HepG2 (cell line): ENCODE data around the gene IQSEC1. TPM values are rescaled to one million over a fixed set of nuclear protein-coding genes. Genes with fewer than 3 reads are reported as not detected.
A peak's percentile ranks its signal among the peaks of the same experiment; 100 is the strongest.

Experiments
- AHR ChIP-seq: IDR thresholded peaks from 2 replicates; pipeline ENCODE4 v1.6.1; 2018; ENCODE audit warnings: missing genetic modification reagents, missing compliant biosample characterization
- CBX2 ChIP-seq, 2 experiments: fragments of 200-600 bp in 1 of 2; sonication (generic); formaldehyde crosslinking in 1 of 2; IDR thresholded peaks; 2 replicates each; pipeline versions ENCODE4 v1.7.0 to v1.8.1; 2018 to 2022; ENCODE audit warnings: low read depth in 2 of 2, low read length in 1 of 2, mild to moderate bottlenecking in 1 of 2, missing genetic modification reagents in 1 of 2
- HNF1B ChIP-seq: sonication (generic); formaldehyde crosslinking; IDR thresholded peaks from 2 replicates; pipeline ENCODE4 v1.5.1; 2020; ENCODE audit warnings: mild to moderate bottlenecking, moderate library complexity, missing genetic modification reagents
- HNRNPL ChIP-seq: fragments of 200-400 bp; formaldehyde crosslinking; IDR thresholded peaks from 2 replicates; pipeline ENCODE4 v1.6.1; 2017; ENCODE audit warnings: mild to moderate bottlenecking, low read depth, low read length
- KIAA2018 ChIP-seq: sonication (generic); formaldehyde crosslinking; IDR thresholded peaks from 2 replicates; pipeline ENCODE4 v1.5.0; 2020; ENCODE audit warnings: mild to moderate bottlenecking, missing genetic modification reagents, borderline replicate concordance
- NR2F6 ChIP-seq, 2 experiments: IDR thresholded peaks; 2 replicates each; pipeline ENCODE4 v1.6.1; 2016; ENCODE audit warnings: antibody characterized with exemption in 1 of 2, mild to moderate bottlenecking in 1 of 2
- ZFY ChIP-seq: sonication (generic); formaldehyde crosslinking; IDR thresholded peaks from 2 replicates; pipeline ENCODE4 v1.4.0; 2020; ENCODE audit warnings: missing genetic modification reagents
- ZNF17 ChIP-seq: sonication (generic); formaldehyde crosslinking; IDR thresholded peaks from 2 replicates; pipeline ENCODE4 v1.5.0; 2020; ENCODE audit warnings: mild to moderate bottlenecking, missing genetic modification reagents
- ZNF569 ChIP-seq: sonication (generic); formaldehyde crosslinking; IDR thresholded peaks from 2 replicates; pipeline ENCODE4 v1.5.0; 2020; ENCODE audit warnings: mild to moderate bottlenecking, missing genetic modification reagents, moderate library complexity, borderline replicate concordance
- ZNF687 ChIP-seq: sonication (generic); formaldehyde crosslinking; IDR thresholded peaks from 2 replicates; pipeline ENCODE4 v1.5.1; 2020; ENCODE audit warnings: mild to moderate bottlenecking, missing genetic modification reagents, moderate library complexity
- polyA plus RNA-seq, 8 experiments: library from polyadenylated mRNA; depleted of rRNA in 3 of 8; stranded (reverse) in 7 of 8; unstranded in 1 of 8; fragments of >200 nt; fragmentation: Illumina TruSeq in 4 of 8; extraction: Trizol in 4 of 8; gene quantifications; 2 replicates each; pipeline versions ENCODE4 v1.2.1 to v1.2.3, GENCODE V29; 2011 to 2016; ENCODE audit warnings: low read depth in 4 of 8, missing spikeins in 1 of 8, mixed read lengths in 1 of 8; ENCODE audit not compliant: insufficient read depth in 1 of 8
- total RNA-seq, 5 experiments: library from RNA; depleted of rRNA; stranded (reverse); fragments of >200 nt; fragmentation: Illumina TruSeq; extraction: Trizol; gene quantifications; 2 replicates each; pipeline ENCODE4 v1.2.3, GENCODE V29; 2016; ENCODE audit warnings: low read depth in 1 of 5
- TF ChIP-seq, protein P1 (sequence below): IDR thresholded peaks from 2 replicates; pipeline ENCODE4 v1.6.1; 2016; ENCODE audit warnings: mild to moderate bottlenecking

Gene IQSEC1
- total and polyA plus RNA-seq, 2 of the 13 experiments (the other 11 are each of a cell fraction or from before 2014, with no cell fraction given): 17.4 to 20.2 TPM

DNA sequence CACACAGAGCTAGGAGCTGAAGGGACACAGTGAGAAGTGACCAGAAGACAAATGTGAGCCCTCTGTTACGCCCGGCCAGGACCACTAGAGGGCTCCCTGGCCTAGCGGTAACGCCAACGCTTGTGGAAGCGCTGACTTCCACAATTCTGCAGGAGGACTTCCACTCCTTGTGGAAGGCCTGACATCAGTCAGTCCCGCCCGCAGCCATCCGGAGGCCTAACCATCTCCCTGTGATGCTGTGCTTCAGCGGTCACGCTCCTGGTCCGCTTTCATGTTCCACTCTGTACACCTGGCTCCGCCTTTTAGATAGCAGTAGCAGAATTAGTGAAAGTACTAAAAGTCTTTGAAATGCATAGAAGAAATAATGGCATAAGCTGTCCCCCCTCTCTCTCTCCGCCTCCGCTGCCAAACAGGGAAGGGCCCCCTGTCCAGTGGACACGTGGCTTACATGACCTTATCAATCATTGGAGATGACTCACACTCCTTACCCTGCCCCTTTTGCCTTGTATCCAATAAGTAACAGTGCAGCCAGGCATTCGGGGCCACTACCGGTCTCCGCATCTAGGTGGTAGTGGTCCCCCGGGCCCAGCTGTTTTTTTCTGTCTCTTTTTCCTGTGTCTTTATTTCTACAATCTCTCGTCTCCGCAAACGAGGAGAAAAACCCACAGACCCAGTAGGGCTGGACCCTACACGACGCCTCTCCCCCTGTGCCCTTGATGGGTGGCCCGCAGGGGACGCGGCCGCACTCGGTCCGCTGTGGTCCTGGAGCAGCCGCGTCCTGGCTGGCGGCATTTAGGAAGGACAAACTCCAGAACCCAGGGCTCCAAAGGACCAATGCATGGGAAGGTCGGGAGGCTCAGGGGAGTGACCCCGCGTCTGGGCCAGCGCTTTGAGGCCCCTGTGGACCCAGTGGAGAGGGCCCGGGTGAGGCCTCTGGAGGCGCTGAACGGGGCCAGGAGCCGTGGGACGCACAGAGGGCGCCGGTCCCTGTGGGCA lies 204.9 kb downstream of the IQSEC1 start (continued):
- TF ChIP-seq ZNF17 (CRISPR knock-in tag) (no peak), AHR (CRISPR knock-in tag) (no peak), ZNF569 (CRISPR knock-in tag) (no peak), ZNF687 (CRISPR knock-in tag) (peak; percentile 50; the same call in 1 of the 2 replicates), HNRNPL (no peak), CBX2 (IDR thresholded peaks at IDR 0.05; ENCODE audit: low read depth, low read length) (no peak), CBX2 (CRISPR knock-in tag; IDR thresholded peaks at IDR 0.05; ENCODE audit: low read depth) (no peak), ZFY (CRISPR knock-in tag) (peak; percentile 53; the same call in 1 of the 2 replicates), HNF1B (CRISPR knock-in tag) (no peak), KIAA2018 (no peak), NR2F6 (IDR thresholded peaks at IDR 0.05) (no peak), NR2F6 (CRISPR knock-in tag; IDR thresholded peaks at IDR 0.05) (0 out of 2 replicates have a peak, but pooled peaks have one; percentile 9)
- TF ChIP-seq, protein P1, sequence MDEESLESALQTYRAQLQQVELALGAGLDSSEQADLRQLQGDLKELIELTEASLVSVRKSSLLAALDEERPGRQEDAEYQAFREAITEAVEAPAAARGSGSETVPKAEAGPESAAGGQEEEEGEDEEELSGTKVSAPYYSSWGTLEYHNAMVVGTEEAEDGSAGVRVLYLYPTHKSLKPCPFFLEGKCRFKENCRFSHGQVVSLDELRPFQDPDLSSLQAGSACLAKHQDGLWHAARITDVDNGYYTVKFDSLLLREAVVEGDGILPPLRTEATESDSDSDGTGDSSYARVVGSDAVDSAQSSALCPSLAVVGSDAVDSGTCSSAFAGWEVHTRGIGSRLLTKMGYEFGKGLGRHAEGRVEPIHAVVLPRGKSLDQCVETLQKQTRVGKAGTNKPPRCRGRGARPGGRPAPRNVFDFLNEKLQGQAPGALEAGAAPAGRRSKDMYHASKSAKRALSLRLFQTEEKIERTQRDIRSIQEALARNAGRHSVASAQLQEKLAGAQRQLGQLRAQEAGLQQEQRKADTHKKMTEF (CRISPR knock-in tag): peak; percentile 22; the same call in 1 of the 2 replicates
